Measurements from ENCODE around the gene FOXA3.

Gene FOXA3

DNA sequence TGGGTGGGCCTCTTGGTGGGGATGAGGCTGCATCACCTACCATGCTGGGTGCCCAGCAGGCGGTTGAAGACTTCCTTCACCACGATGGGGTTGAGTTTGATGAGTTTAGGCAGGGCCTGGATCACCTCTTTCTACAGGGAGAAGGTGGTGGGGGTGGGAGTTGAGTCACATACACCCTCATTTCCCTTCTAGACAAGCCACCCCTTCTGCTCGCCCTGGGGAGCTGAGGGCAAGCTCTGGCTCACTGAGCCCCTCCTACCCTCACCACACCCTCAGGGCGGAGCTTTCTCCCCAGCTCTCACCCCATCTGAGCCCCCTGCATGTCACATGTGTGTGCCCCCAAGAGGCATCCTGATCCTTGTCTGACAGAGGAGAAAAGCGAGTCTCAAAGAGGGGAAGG lies 41.4 kb upstream of the FOXA3 start:
- Histone ChIP-seq H3K9me3 (ENCODE audit: severe bottlenecking) (no peaks in the 10 kb centered on the region), H3K4me3 (ENCODE audit: low read depth, low read length) (no peak overlapping the region), H3K27me3 (ENCODE audit: insufficient read depth, low read depth, severe bottlenecking) (no peaks in the 10 kb centered on the region), H3K27ac (no peak overlapping the region), H3K36me3 (peaks cover 62% of the 10 kb centered on the region)
- no peak for DNase-seq
- TF ChIP-seq, protein P1, sequence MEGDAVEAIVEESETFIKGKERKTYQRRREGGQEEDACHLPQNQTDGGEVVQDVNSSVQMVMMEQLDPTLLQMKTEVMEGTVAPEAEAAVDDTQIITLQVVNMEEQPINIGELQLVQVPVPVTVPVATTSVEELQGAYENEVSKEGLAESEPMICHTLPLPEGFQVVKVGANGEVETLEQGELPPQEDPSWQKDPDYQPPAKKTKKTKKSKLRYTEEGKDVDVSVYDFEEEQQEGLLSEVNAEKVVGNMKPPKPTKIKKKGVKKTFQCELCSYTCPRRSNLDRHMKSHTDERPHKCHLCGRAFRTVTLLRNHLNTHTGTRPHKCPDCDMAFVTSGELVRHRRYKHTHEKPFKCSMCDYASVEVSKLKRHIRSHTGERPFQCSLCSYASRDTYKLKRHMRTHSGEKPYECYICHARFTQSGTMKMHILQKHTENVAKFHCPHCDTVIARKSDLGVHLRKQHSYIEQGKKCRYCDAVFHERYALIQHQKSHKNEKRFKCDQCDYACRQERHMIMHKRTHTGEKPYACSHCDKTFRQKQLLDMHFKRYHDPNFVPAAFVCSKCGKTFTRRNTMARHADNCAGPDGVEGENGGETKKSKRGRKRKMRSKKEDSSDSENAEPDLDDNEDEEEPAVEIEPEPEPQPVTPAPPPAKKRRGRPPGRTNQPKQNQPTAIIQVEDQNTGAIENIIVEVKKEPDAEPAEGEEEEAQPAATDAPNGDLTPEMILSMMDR (IDR thresholded peaks at IDR 0.05; ENCODE audit: low read depth, low read length): no peak

- H3K4me3 ChIP-seq (ENCODE audit: low read depth, low read length): no peak overlapping the region
- no peaks in the 10 kb centered on the region for H3K9me3 ChIP-seq (ENCODE audit: severe bottlenecking)
- H3K36me3 ChIP-seq: peaks cover 66% of the 10 kb centered on the region
- TF ChIP-seq, protein P1 (IDR thresholded peaks at IDR 0.05; ENCODE audit: low read depth, low read length): no peak
- H3K27me3 ChIP-seq (ENCODE audit: insufficient read depth, low read depth, severe bottlenecking): no peaks in the 10 kb centered on the region
- DNase-seq: no peak
- H3K27ac ChIP-seq: no peak overlapping the region
These were observed 40.9 kb upstream of the FOXA3 start for GRCh38 chr19:45823182-45823581.

DNA sequence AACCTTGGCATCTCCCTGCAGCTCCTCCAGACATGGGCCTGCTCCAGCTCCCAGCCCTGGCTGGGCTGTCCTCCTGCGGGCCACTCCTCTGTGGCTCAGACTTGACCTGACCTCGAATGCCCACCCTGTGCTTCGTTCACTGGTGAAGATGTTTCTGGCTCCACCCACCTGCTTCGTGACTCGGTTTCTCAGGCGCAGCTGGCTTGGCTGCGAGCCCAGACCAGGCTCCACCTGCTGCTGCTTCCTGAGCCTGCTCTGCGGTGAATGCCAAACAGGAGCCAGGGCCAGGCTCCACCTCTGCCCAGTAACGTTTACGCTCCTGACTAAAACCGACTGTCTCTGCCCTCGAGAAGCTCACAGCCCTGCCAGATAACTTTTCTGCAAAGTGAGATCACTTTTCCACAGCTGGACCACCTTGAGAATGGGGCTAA lies 40.1 kb upstream of the FOXA3 start:
- H3K36me3 ChIP-seq: peaks cover 75% of the 10 kb centered on the region
- H3K27me3 ChIP-seq (ENCODE audit: insufficient read depth, low read depth, severe bottlenecking): no peaks in the 10 kb centered on the region
- no peak for DNase-seq
- H3K9me3 ChIP-seq (ENCODE audit: severe bottlenecking): no peaks in the 10 kb centered on the region
- no peak overlapping the region for H3K27ac ChIP-seq
- H3K4me3 ChIP-seq (ENCODE audit: low read depth, low read length): no peak overlapping the region
- TF ChIP-seq, protein P1 (IDR thresholded peaks at IDR 0.05; ENCODE audit: low read depth, low read length): no peak

DNA sequence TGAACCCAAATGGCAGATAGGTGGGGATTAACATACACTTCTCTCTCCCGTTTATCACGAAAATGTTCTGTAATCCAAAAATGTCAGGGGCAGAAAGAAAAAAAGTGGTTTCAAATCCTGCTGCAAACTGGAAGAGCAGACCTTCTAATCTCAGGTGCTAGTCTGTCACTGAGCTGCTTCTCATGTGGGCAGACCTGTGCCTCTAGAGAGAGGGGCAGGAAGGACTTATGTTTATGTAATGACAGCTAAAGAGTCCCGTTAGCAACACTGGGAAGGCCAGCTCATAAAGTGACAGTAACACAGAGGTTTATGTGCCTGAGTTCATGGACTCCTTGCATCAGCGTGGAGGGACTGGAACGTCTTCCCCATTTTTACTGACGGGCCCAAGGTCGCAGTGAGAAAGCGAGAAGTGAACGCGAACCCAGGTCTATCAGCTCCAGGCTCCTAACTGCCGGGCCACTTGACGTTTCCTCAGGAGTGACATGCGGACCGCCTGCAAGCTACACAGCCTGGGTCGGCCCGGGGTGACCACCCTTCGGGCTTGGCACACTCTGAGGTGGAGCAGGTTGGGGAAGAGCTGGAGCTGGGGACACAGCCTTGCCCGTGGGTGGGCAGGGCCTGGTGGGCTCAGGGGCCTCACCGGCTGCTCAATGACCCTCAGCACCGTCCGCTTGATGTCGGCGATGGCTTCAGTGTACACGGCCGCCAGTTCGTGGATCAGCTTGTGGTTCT lies 39.4 kb upstream of the FOXA3 start:
- H3K36me3 ChIP-seq: peaks cover 80% of the 10 kb centered on the region
- TF ChIP-seq, protein P1 (IDR thresholded peaks at IDR 0.05; ENCODE audit: low read depth, low read length): no peak

GRCh38 chr19:45825263-45825605 lies 38.9 kb upstream of the FOXA3 start:
- H3K27me3 ChIP-seq (ENCODE audit: insufficient read depth, low read depth, severe bottlenecking): no peaks in the 10 kb centered on the region
- no peak for DNase-seq
- H3K4me3 ChIP-seq (ENCODE audit: low read depth, low read length): no peak overlapping the region
- H3K9me3 ChIP-seq (ENCODE audit: severe bottlenecking): no peaks in the 10 kb centered on the region
- TF ChIP-seq, protein P1 (IDR thresholded peaks at IDR 0.05; ENCODE audit: low read depth, low read length): no peak
- no peak overlapping the region for H3K27ac ChIP-seq
- H3K36me3 ChIP-seq: peaks cover 83% of the 10 kb centered on the region

More for the DNA sequence above, 39.4 kb upstream of the FOXA3 start:
- DNase-seq: no peak
- Histone ChIP-seq H3K4me3 (ENCODE audit: low read depth, low read length) (no peak overlapping the region), H3K9me3 (ENCODE audit: severe bottlenecking) (no peaks in the 10 kb centered on the region), H3K27ac (no peak overlapping the region), H3K27me3 (ENCODE audit: insufficient read depth, low read depth, severe bottlenecking) (no peaks in the 10 kb centered on the region)
